PC-3 (cell line): Measurements from ENCODE around the gene KRTAP12-2. TPM values are rescaled to one million over a fixed set of nuclear protein-coding genes. Genes with fewer than 3 reads are reported as not detected.
"Not testable (repeated sequence)": the region's sequence is repeated elsewhere in the genome, so short reads cannot be mapped to it uniquely, and the experiment has no call there.

Source experiments
- ATAC-seq: fragments of 200-7000 bp; cut with Tn5 transposase; 2 replicates; pipeline ENCODE4 v1.9.1; 2020; ENCODE audit warnings: mild to moderate bottlenecking, moderate library complexity
- BruUV-seq: library from RNA; stranded (reverse); fragments of 400-500 nt; replicated peaks from 2 replicates; lab custom pipeline; 2021; lab: Mats Ljungman, UMichigan
- CTCF ChIA-PET: fragments of 300-600 bp; sonication (Branson Sonifier 250); formaldehyde crosslinking; loops from one replicate; lab custom pipeline; 2022; ENCODE audit warnings: antibody characterized with exemption; lab: Charles Lee
- POLR2A ChIA-PET: fragments of 300-600 bp; sonication (Branson Sonifier 250); formaldehyde crosslinking; loops from one replicate; lab custom pipeline; 2022; ENCODE audit warnings: antibody characterized with exemption; ENCODE audit not compliant: unreplicated experiment; lab: Charles Lee
- DNase-seq: peaks from one replicate; pipeline ENCODE4 v3.0.0-alpha.2; 2015
- H2AFZ ChIP-seq: fragments of 300-600 bp; sonication (generic); 2 replicates; pipeline ENCODE4 v1.6.0; 2016; ENCODE audit warnings: antibody characterized with exemption, low read length
- H3F3A ChIP-seq: fragments of 300-600 bp; sonication (generic); one replicate; pipeline ENCODE4 v1.6.0; 2017; ENCODE audit warnings: antibody characterized with exemption, low read length, control low read depth, mild to moderate bottlenecking; ENCODE audit not compliant: unreplicated experiment
- H3K27ac ChIP-seq: fragments of 300-600 bp; sonication (generic); 2 replicates; pipeline ENCODE4 v1.5.1; 2016; ENCODE audit warnings: mild to moderate bottlenecking, low read length
- H3K27me3 ChIP-seq: fragments of 300-600 bp; sonication (generic); 2 replicates; pipeline ENCODE4 v1.6.1; 2016; ENCODE audit warnings: low read length, mixed read lengths
- H3K36me3 ChIP-seq: fragments of 300-600 bp; sonication (generic); 2 replicates; pipeline ENCODE4 v1.6.1; 2016; ENCODE audit warnings: low read depth, mixed run types, low read length, mixed read lengths
- H3K4me1 ChIP-seq: fragments of 300-600 bp; sonication (generic); 2 replicates; pipeline ENCODE4 v1.5.1; 2016; ENCODE audit warnings: low read length; ENCODE audit not compliant: insufficient read depth
- H3K4me2 ChIP-seq: fragments of 300-600 bp; sonication (generic); 2 replicates; pipeline ENCODE4 v1.6.0; 2016; ENCODE audit warnings: low read length
- H3K4me3 ChIP-seq: fragments of 300-600 bp; sonication (generic); 2 replicates; pipeline ENCODE4 v1.5.1; 2016; ENCODE audit warnings: mild to moderate bottlenecking, low read length, mixed read lengths
- H3K79me2 ChIP-seq: fragments of 300-600 bp; sonication (generic); 2 replicates; pipeline ENCODE4 v1.6.1; 2017; ENCODE audit warnings: low read length, mixed read lengths
- H3K9ac ChIP-seq: fragments of 300-600 bp; sonication (generic); 2 replicates; pipeline ENCODE4 v1.6.0; 2016; ENCODE audit warnings: mild to moderate bottlenecking, low read length
- H3K9me2 ChIP-seq: fragments of 300-600 bp; sonication (generic); replicated peaks from 2 replicates; pipeline ENCODE4 v1.6.1; 2016; ENCODE audit warnings: mixed run types, low read length, mixed read lengths
- H3K9me3 ChIP-seq: fragments of 300-600 bp; sonication (generic); 2 replicates; pipeline ENCODE4 v1.6.1; 2016; ENCODE audit warnings: low read length, mixed read lengths
- H4K20me1 ChIP-seq: fragments of 300-600 bp; sonication (generic); 2 replicates; pipeline ENCODE4 v1.6.1; 2016; ENCODE audit warnings: low read length, mixed read lengths
- CTCF ChIP-seq: fragments of 300-600 bp; sonication (generic); conservative IDR thresholded peaks from 2 replicates; pipeline ENCODE4 v1.5.1; 2017; ENCODE audit warnings: antibody characterized with exemption, low read depth, mild to moderate bottlenecking, low read length
- EZH2 ChIP-seq: fragments of 300-600 bp; sonication (generic); IDR thresholded peaks from one replicate; pipeline ENCODE4 v1.6.1; 2017; ENCODE audit warnings: antibody characterized with exemption, mild to moderate bottlenecking, low read length; ENCODE audit not compliant: unreplicated experiment
- EZH2phosphoT487 ChIP-seq: fragments of 300-600 bp; sonication (generic); IDR thresholded peaks from 2 replicates; pipeline ENCODE4 v1.6.1; 2018; ENCODE audit warnings: mild to moderate bottlenecking, antibody characterized with exemption, low read length, borderline replicate concordance
- intact Hi-C: fragments of 100-400 bp; cut with micrococcal nuclease; formaldehyde crosslinking; loops from 2 replicates; pipeline ENCODE4 v1.9.0; 2023
- total RNA-seq: library from RNA; depleted of rRNA; stranded (reverse); fragments of >200 nt; gene quantifications from 2 replicates; pipeline ENCODE4 v1.2.3, GENCODE V29; 2014

KRTAP12-2 gene
- total RNA-seq, 1 experiment from 2014 or later, result not detected

- H3K27ac ChIP-seq, BruUV-seq, H3K9ac ChIP-seq, H3K79me2 ChIP-seq, H3F3A ChIP-seq, H3K9me2 ChIP-seq, intact Hi-C loops, H3K36me3 ChIP-seq, CTCF ChIA-PET, H3K4me3 ChIP-seq, H3K4me1 ChIP-seq, ATAC-seq, H3K4me2 ChIP-seq, DNase-seq, H3K27me3 ChIP-seq, H2AFZ ChIP-seq, POLR2A ChIA-PET, H4K20me1 ChIP-seq: not testable (repeated sequence)
- H3K9me3 ChIP-seq, result peaks cover 10% of the 10 kb centered on the region
These were observed 39.4 kb downstream of the KRTAP12-2 start for GRCh38 chr21:44627181-44627822.

- Histone ChIP-seq H3K9ac (no peak within 1 kb of the TSS), H3K4me2 (no peak within 1 kb of the TSS), H2AFZ (no peak within 1 kb of the TSS), H3K27ac (no peak within 1 kb of the TSS), H3K36me3 (no peaks in the 10 kb centered on the region), H3K27me3 (no peaks in the 10 kb centered on the region), H4K20me1 (no peaks in the 10 kb centered on the region), H3K4me3 (no peak within 1 kb of the TSS), H3F3A (no peaks in the 10 kb centered on the region), H3K79me2 (no peaks in the 10 kb centered on the region), H3K9me2 (no peaks in the 10 kb centered on the region), H3K9me3 (peaks cover 10% of the 10 kb centered on the region), H3K4me1 (no peaks in the 10 kb centered on the region)
- TF ChIP-seq CTCF, result no peak
- TF ChIP-seq EZH2, result no peak
- no peak for TF ChIP-seq EZH2phosphoT487
- ChIA-PET CTCF (no interaction called here), POLR2A (no interaction called here)
- no peak for DNase-seq
- ATAC-seq, result no peak
- intact Hi-C loops, result no loop called here
- no TSS peak for BruUV-seq
These were observed 40.0 kb downstream of the KRTAP12-2 start, which contains the start of gene KRTAP10-9 for GRCh38 chr21:44626673-44627143. TSS of gene KRTAP10-9 (plus strand) at chr21:44627093. CDS start at chr21:44627172, 79 bp downstream.

- Histone ChIP-seq H3K9ac (no peak overlapping the region), H3K4me1 (no peaks in the 10 kb centered on the region), H3F3A (no peaks in the 10 kb centered on the region), H2AFZ (no peak overlapping the region), H4K20me1 (no peaks in the 10 kb centered on the region), H3K9me3 (peaks cover 10% of the 10 kb centered on the region), H3K79me2 (no peaks in the 10 kb centered on the region), H3K9me2 (no peaks in the 10 kb centered on the region), H3K4me2 (no peak overlapping the region), H3K36me3 (no peaks in the 10 kb centered on the region), H3K4me3 (no peak overlapping the region), H3K27me3 (no peaks in the 10 kb centered on the region), H3K27ac (no peak overlapping the region)
- no peak for ATAC-seq
- no peak for TF ChIP-seq EZH2
- no peak for TF ChIP-seq EZH2phosphoT487
- no peak for TF ChIP-seq CTCF
- intact Hi-C loops, result no loop called here
- no peak for DNase-seq
- BruUV-seq, result no TSS peak
- ChIA-PET POLR2A (no interaction called here), CTCF (no interaction called here)
These were observed 40.5 kb downstream of the KRTAP12-2 start for GRCh38 chr21:44626262-44626661.
